Hematopoietic multipotent progenitor cell (in vitro differentiated cells): ENCODE data around the gene TIPIN. TPM values are rescaled to one million over a fixed set of nuclear protein-coding genes. Genes with fewer than 3 reads are reported as not detected.
"Not testable (repeated sequence)": the region's sequence is repeated elsewhere in the genome, so short reads cannot be mapped to it uniquely, and the experiment has no call there.

Experiments used
- DNase-seq, 3 donors: peaks; one replicate each; pipeline ENCODE4 v3.0.0-alpha.2; 2011 to 2015; ENCODE audit warnings: low read depth in 2 of 3, low spot score in 2 of 3
- small RNA-seq: library from RNA; depleted of rRNA; stranded (forward); fragments of <200 nt; gene quantifications from one replicate; pipeline ENCODE3, GENCODE V24; 2012
- total RNA-seq: library from RNA; depleted of rRNA; stranded (reverse); fragments of >200 nt; gene quantifications from one replicate; pipeline ENCODE4 v1.2.3, GENCODE V29; 2012

TIPIN gene
- total RNA-seq, 1 donor = 4.0 TPM

- DNase-seq = not testable (repeated sequence)
Measured at GRCh38 chr15:66304425-66304824, 52.1 kb downstream of the TIPIN start.

DNA sequence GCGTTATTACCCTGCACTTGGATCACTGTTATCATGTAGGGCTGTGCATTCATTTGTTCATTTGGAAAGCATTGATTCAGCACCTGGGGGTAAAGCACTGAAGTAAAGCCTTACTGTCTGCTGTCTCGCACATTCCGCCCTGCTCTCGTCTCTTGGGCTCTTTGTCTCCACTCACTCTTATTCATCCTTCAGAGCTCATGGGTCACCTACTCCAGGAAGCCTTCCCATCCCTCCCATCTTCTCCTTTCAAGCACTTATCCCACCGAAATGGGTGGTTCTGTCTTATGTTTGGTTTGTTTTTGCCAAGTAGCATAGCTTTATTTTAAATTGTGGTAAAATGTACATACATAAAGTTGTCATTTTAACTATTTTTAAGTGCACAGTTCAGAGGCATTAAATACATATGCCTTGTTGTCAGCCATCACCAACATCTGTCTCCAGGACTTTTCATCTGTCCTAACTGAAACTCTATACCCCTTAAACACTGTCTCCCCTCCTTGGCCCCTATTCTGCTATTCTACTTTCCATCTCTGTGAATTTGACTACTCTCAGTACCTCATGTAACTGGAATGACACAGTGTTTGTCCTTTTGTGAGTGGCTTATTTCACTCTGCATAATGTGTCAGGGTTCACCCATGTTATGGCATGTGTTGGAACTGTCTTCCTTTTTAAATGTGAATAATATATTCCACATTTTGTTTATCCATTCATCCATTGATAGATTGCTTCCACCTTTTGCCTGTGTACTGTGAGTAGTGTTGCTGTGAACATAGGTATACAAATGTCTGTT lies 53.8 kb downstream of the TIPIN start:
- DNase-seq = no peak

DNA sequence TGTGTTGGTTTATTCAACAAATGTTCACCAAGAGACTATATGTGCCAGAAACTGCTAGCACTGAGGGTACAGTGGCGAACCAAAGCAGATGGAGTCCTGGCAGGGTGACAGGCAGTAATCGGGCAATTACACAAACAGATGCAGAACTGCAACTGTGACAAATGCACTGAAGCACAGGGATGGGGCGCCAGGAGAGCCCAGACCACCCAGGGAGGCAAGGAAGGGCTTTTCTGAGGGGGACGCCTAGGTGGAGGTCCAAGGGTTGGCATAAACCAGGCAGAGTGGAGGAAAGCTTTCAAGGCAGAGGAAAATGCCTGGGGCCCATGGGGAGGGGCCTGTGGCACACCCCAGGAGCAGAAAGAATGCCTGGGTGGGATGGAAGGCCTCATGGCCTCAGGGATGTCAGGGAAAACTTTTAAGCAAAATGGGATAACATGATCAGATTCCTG lies 57.7 kb downstream of the TIPIN start:
- no peak for DNase-seq

DNA sequence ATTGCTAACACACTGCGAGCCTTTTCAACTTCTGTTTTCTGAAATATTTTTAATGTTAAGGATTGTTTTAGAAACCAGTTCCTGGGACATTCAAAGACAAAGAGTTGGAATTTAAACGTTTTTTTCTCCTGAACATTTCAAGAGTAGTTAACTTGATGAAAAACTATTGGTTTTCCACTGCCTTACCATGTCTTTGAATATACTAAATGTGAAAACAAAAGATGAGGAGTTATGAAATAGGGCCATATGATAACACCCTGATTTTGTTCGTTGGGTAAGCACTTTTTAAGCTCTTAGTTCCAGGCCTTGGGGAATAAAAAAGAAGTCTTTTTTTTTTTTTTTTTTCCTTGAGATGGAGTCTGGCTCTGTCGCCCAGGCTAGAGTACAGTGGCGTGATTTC lies 60.3 kb downstream of the TIPIN start:
- DNase-seq = no peak

DNA sequence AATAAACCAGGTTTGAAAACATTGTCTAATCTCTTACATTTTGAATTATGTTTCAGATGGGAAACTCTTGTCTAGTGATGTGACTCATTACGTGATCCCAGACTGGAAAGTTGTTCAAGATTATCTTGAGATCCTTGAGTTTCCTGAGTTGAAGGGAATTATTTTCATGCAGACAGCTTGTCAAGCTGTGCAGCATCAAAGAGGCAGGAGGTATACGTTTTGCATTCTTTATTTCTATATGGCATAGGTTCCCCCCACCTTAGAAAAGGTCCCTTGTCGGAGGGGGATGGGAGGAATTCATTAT lies 61.6 kb downstream of the TIPIN start:
- no peak for DNase-seq

- DNase-seq = peak in 1 of 3 donors; percentile 26
Measured at GRCh38 chr15:66294157-66294931, 62.1 kb downstream of the TIPIN start.

DNA sequence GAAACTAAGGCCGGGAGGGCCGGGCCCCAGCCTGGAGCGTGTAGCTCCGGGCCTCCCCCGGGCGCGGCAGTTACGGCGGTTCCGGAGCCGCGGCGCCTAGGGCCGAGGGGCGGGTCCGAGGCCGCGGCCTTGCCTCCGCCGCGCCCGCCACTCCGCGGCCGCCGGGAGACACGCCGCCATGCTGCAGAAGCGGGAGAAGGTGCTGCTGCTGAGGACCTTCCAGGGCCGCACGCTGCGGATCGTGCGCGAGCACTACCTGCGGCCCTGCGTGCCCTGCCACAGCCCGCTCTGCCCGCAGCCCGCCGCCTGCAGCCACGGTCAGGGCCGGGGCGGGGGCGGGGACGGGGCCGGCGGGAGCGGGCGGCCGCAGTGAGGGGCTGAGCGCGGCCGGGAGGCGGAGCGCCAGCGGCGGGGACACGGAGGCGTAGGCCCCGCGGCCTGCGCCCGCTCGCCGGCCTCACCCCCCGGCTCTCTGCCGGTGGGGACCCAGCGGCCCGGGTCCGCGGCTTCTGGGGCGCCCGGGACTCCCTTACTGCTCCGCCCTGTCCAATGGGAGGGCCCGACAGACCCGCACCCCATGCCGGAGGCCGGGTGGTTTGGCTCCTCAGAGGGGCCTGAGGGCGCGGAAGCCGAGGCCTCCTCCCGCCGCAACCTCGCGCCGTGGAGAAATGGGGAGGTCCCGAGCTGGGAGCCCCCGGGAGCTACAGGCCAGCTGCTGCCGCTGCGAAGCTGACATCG lies 62.9 kb downstream of the TIPIN start, which contains the start of gene DIS3L:
TSS of gene DIS3L (plus strand) at position 150 of the 738 bp plus-strand sequence. CDS start at position 179, 29 bp downstream.
- DNase-seq = peak; percentile 51 to 73 (median 70)

- peak in 1 of 3 donors; percentile 38 for DNase-seq
Measured at GRCh38 chr15:66292571-66293418, 63.7 kb downstream of the TIPIN start.

DNA sequence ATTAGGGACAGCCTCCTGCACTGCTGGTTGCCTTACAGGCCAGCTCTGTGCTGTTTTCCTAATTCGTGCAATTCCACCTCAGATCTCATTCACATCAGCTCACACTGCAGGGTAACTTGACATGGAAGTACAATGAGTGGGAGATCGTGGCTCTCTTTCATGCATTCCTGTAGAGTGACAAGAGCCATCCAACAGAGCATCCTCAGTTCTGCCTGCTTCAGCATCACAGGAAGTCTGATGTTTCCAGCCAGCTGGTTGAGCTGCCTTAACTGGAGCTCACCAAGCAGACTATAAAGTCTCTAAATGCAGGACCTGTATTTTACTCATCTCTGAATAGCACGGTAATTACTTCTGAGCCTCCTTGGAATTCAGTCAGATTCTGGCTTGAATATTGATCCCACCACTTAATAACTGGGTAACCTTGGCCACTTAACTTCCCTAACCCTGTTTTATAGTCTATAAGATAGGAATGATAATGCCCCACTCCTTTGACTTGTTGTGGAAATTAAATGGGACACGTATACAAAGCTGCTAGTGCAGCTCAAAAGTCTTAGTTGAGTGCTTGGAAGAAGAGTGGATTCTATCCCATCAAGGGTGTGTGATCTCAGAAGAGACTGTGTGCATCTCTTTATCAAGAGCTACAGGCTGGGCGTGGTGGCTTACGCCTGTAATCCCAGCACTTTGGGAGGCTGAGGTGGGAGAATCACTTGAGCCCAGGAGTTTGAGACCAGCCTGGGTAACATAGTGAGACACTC lies 64.5 kb downstream of the TIPIN start:
- no peak for DNase-seq

- DNase-seq = no peak
Measured at GRCh38 chr15:66290518-66290917, 66.0 kb downstream of the TIPIN start.

DNA sequence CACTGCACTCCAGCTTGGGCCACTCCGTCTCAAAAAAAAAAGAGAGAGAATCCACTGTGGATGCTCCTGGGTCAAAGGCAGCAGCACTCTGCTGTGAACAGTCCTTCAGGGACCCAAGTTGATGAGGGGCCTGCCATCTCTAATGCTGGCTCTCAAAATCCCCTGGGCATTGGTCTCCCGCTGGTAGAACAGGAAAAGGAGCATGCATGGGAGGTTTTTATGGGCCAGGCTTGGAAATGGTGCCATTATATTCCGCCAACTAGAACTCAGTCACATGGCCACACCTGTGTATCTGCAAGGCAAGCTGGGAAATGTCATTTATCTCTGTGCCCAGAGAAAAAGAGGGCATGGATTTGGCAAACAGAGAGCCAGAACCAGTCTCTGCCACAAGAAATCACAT lies 66.5 kb downstream of the TIPIN start:
- DNase-seq = no peak

GRCh38 chr15:66288551-66289185 lies 67.8 kb downstream of the TIPIN start:
- no peak for DNase-seq

DNA sequence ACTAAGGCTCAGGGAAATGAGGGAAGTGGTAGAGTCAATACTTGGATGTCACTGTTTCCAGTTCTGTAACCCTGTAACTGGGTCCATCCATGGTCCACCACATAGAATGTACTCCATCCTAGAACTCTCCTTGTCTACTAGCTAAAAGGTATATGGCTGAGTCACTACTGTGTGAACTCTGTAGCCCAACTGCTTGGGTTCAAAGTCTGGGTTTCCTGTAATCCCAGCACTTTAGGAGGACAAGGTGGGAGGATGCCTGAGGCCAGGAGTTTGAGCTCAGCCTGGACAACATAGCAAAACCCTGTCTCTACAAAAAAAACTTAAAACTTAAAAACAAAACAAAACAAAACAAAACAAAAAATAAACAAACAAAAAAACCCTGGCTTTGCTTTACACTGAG lies 68.4 kb downstream of the TIPIN start:
- no peak for DNase-seq

GRCh38 chr15:66287461-66288057 lies 68.9 kb downstream of the TIPIN start:
- DNase-seq = peak in 1 of 3 donors; percentile 74

Small RNA genes within 50 kb of the gene (small RNA-seq; reads per million reads assigned to genes)
- gene RF00019 (not detected), gene SCARNA14 (29.2 reads per million, percentile 95 among the genes with 10 or more reads in this experiment)

Other genes with a start within 250 kb of the TIPIN start
- 0.27 TPM for gene MEGF11, start 102.9 kb downstream of the TIPIN start, total RNA-seq
- gene DIS3L, start 63.1 kb downstream of the TIPIN start, total RNA-seq = 21.3 TPM
- gene MAP2K1, start 30.2 kb upstream of the TIPIN start, total RNA-seq = 12.9 TPM
- gene SNAPC5, start 141.1 kb upstream of the TIPIN start, total RNA-seq = 15.6 TPM
- gene RPL4, start 148.2 kb upstream of the TIPIN start, total RNA-seq = 9,045 TPM
- 4.8 TPM for gene ZWILCH, start 148.6 kb upstream of the TIPIN start, total RNA-seq
- not detected for gene LCTL, start 209.3 kb upstream of the TIPIN start, total RNA-seq